Tibial nerve (tissue), 4 donors: ENCODE data around the gene VANGL1.

Experiments
- CTCF ChIP-seq, 5 experiments: fragments of 200-600 bp in 3 of 5; fragments of 450-650 bp in 2 of 5; sonication (generic) in 3 of 5; IDR thresholded peaks; one replicate each; pipeline ENCODE4 v1.5.1; 2016 to 2019; ENCODE audit warnings: antibody characterized with exemption in 5 of 5, mild to moderate bottlenecking in 3 of 5, moderate library complexity in 2 of 5
- EP300 ChIP-seq, 2 donors: sonication (generic); formaldehyde crosslinking; IDR thresholded peaks; one replicate each; pipeline ENCODE4 v1.6.1; 2017; ENCODE audit warnings: antibody characterized with exemption in 2 of 2, mild to moderate bottlenecking in 1 of 2
- POLR2A ChIP-seq, 2 donors: fragments of 450-650 bp; IDR thresholded peaks; one replicate each; pipeline ENCODE4 v1.6.1; 2017; ENCODE audit warnings: antibody characterized with exemption in 2 of 2, mild to moderate bottlenecking in 2 of 2, moderate library complexity in 2 of 2

GRCh38 chr1:115632251-115633026 lies 9.3 kb upstream of the VANGL1 start:
- no peak for TF ChIP-seq CTCF (IDR thresholded peaks at IDR 0.05)
- TF ChIP-seq POLR2A (IDR thresholded peaks at IDR 0.05): no peak
- TF ChIP-seq EP300 (IDR thresholded peaks at IDR 0.05): no peak
